Suprapubic skin (tissue), 4 donors: ENCODE measurements around the gene CASQ1.

ENCODE experiments used
- CTCF ChIP-seq, 2 donors: fragments of 200-600 bp in 1 of 2; fragments of 450-650 bp in 1 of 2; sonication (generic) in 1 of 2; IDR thresholded peaks; one replicate each; pipeline ENCODE4 v1.5.1; 2016 to 2019; ENCODE audit warnings: antibody characterized with exemption in 2 of 2, mild to moderate bottlenecking in 1 of 2, moderate library complexity in 1 of 2
- EP300 ChIP-seq: sonication (generic); formaldehyde crosslinking; IDR thresholded peaks from one replicate; pipeline ENCODE4 v1.6.1; 2017; ENCODE audit warnings: antibody characterized with exemption
- POLR2A ChIP-seq, 2 donors: fragments of 450-650 bp; IDR thresholded peaks; one replicate each; pipeline ENCODE4 v1.6.1; 2017; ENCODE audit warnings: antibody characterized with exemption in 2 of 2, mild to moderate bottlenecking in 2 of 2, moderate library complexity in 2 of 2
- POLR2AphosphoS5 ChIP-seq, 3 donors: sonication (generic); formaldehyde crosslinking; IDR thresholded peaks; one replicate each; pipeline ENCODE4 v1.6.1; 2017; ENCODE audit warnings: antibody characterized with exemption in 3 of 3

DNA sequence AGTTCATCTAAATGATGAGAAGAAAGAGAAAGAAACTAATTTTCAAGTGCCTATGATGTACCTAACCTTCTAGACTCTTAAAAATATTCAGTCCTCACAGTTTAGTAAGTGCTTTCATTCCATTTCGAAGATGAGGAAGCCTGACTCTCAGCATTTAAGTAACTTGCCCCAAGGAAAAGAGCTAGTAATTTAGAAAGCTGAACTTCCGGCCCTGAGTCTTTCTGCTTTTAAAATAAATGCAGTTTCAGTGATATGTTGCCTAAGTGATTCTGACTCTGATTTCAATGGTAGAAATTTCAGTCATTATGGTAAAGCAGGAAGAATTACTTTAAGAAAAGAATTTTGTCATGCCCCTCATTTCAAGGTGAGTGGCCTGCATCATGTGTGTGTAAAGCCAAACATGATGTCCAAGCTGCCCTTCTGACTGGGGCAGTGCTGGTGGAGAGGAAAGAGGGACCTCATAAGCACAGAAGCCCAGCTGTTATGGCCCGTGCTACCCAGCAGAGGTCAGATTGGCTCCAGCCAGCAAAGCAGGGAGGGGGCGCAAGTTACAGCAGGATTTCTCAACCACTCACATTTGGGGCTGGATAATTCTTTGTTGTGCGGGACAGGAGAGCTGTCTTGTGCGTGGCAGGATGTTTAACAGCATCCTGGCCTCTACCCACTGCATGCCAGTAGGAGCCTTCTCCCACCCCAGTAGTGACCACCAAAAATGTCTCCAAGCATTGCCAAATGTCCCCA, 28.2 kb upstream of the CASQ1 start:
- TF ChIP-seq EP300 (no peak), POLR2A (IDR thresholded peaks at IDR 0.05) (no peak), CTCF (IDR thresholded peaks at IDR 0.05) (no peak), POLR2AphosphoS5 (IDR thresholded peaks at IDR 0.05) (no peak)
